T-cell (primary cell): ENCODE results near the gene OAS2. TPM values are rescaled to one million over a fixed set of nuclear protein-coding genes. Genes with fewer than 3 reads are reported as not detected.

Experiments
- ATAC-seq, 4 experiments: fragments of 200-7000 bp in 3 of 4; fragments of 150-1000 bp in 1 of 4; cut with Tn5 transposase; replicated peaks in 1 of 4; 1 replicate in 3 of 4; 2 replicates in 1 of 4; pipeline ENCODE4 v1.10.0; 2021; ENCODE audit warnings: moderate library complexity in 3 of 4, mild to moderate bottlenecking in 2 of 4, moderate number of reproducible peaks in 1 of 4
- CTCF ChIA-PET, 2 donors: fragments of 300-600 bp; sonication (Branson Sonifier 250); formaldehyde crosslinking; loops; one replicate each; lab custom pipeline; 2022; ENCODE audit warnings: antibody characterized with exemption in 2 of 2; lab: Charles Lee
- POLR2A ChIA-PET, 2 donors: fragments of 300-600 bp; sonication (Branson Sonifier 250); formaldehyde crosslinking; loops; one replicate each; lab custom pipeline; 2022; ENCODE audit warnings: antibody characterized with exemption in 2 of 2; lab: Charles Lee
- DNase-seq, 35 experiments: peaks; one replicate each; pipeline versions ENCODE4 v3.0.0 to v3.0.0-alpha.2; 2013 to 2023
- H3K27ac ChIP-seq: one replicate; pipeline ENCODE4 v1.5.1; 2013; ENCODE audit warnings: low read length
- H3K27me3 ChIP-seq, 2 experiments: replicated peaks in 1 of 2; 1 replicate in 1 of 2; 2 replicates in 1 of 2; pipeline versions ENCODE4 v1.6.1 to v1.7.0; 2013; ENCODE audit warnings: low read length in 1 of 2, mixed read lengths in 1 of 2; ENCODE audit not compliant: control insufficient read depth in 2 of 2, insufficient read depth in 2 of 2; ENCODE audit errors: extremely low read depth in 1 of 2
- H3K36me3 ChIP-seq, 2 donors: 1 replicate in 1 of 2; 2 replicates in 1 of 2; pipeline versions ENCODE4 v1.6.1 to v1.7.0; 2013; ENCODE audit warnings: low read length in 1 of 2; ENCODE audit not compliant: control insufficient read depth in 2 of 2, insufficient read depth in 1 of 2; ENCODE audit errors: extremely low read depth in 1 of 2
- H3K4me1 ChIP-seq, 2 experiments: 1 replicate in 1 of 2; 2 replicates in 1 of 2; pipeline versions ENCODE4 v1.6.1 to v1.7.0; 2013; ENCODE audit warnings: low read length in 2 of 2, mixed read lengths in 1 of 2; ENCODE audit not compliant: insufficient read depth in 2 of 2, control insufficient read depth in 1 of 2; ENCODE audit errors: extremely low read depth in 1 of 2
- H3K4me3 ChIP-seq, 2 donors: 1 replicate in 1 of 2; 2 replicates in 1 of 2; pipeline versions ENCODE4 v1.5.1 to v1.7.0; 2013; ENCODE audit warnings: mild to moderate bottlenecking in 2 of 2, low read length in 1 of 2, moderate library complexity in 1 of 2; ENCODE audit not compliant: control insufficient read depth in 1 of 2; ENCODE audit errors: extremely low read depth in 1 of 2
- H3K9me3 ChIP-seq: 2 replicates; pipeline ENCODE4 v1.7.0; 2013
- H3K27ac Mint-ChIP-seq, 2 donors: one replicate each; pipeline ENCODE4 v1.8.0; 2020 to 2021; ENCODE audit warnings: mild to moderate bottlenecking in 2 of 2, mixed read lengths in 2 of 2
- H3K27me3 Mint-ChIP-seq, 2 donors: one replicate each; pipeline ENCODE4 v1.8.0; 2021 to 2022; ENCODE audit warnings: mixed read lengths in 2 of 2
- H3K36me3 Mint-ChIP-seq: one replicate; pipeline ENCODE4 v1.8.0; 2021; ENCODE audit warnings: mixed read lengths
- H3K4me1 Mint-ChIP-seq, 3 donors: one replicate each; pipeline ENCODE4 v1.8.0; 2020 to 2022; ENCODE audit warnings: mixed read lengths in 3 of 3, mild to moderate bottlenecking in 1 of 3
- H3K4me3 Mint-ChIP-seq, 3 donors: one replicate each; pipeline ENCODE4 v1.8.0; 2020 to 2022; ENCODE audit warnings: mild to moderate bottlenecking in 3 of 3, mixed read lengths in 3 of 3, moderate library complexity in 3 of 3
- H3K9me3 Mint-ChIP-seq, 3 donors: one replicate each; pipeline ENCODE4 v1.8.0; 2020 to 2022; ENCODE audit warnings: mixed read lengths in 3 of 3
- WGBS: methylation state at CpG from one replicate; pipeline ENCODE4 v1.1.5; 2013; ENCODE audit warnings: missing lambda C conversion rate; ENCODE audit not compliant: insufficient coverage; 5-methylcytosine and 5-hydroxymethylcytosine counted together
- total RNA-seq, 35 experiments: library from RNA in 6 of 35; stranded (reverse) in 6 of 35; fragments of 120-200 nt in 1 of 35; gene quantifications; one replicate each; pipeline versions ENCODE4 v1.2.1 to v1.2.4 and lab custom pipeline; 2013 to 2026

The OAS2 gene
- total RNA-seq, 5 donors from 2014 or later (not counting 1 experiment from before 2014, with no cell fraction given) = 44.8 to 75.5 (median 56.9) TPM

GRCh38 chr12:112961536-112961935, 16.8 kb upstream of the OAS2 start:
- Mint-ChIP-seq H3K4me1 (peaks cover 12 to 19% (median 13%) of the 10 kb centered on the region in 3 donors), H3K9me3 (peaks cover 0 to 10% (median 0%) of the 10 kb centered on the region in 3 donors), H3K27me3 (no peaks in the 10 kb centered on the region), H3K27ac (peak overlapping the region in 1 of 2 donors; percentile 65), H3K36me3 (peaks cover 93% of the 10 kb centered on the region), H3K4me3 (no peak overlapping the region)
- ATAC-seq = no peak
- Histone ChIP-seq H3K27ac (no peak overlapping the region), H3K4me1 (no peaks in the 10 kb centered on the region), H3K36me3 (peaks cover 0 to 54% of the 10 kb centered on the region in 2 donors), H3K27me3 (no peaks in the 10 kb centered on the region), H3K4me3 (no peak overlapping the region), H3K9me3 (no peaks in the 10 kb centered on the region)
- WGBS = 100% methylated on average over 1 of the region's 4 CpGs
- DNase-seq = no peak
- ChIA-PET POLR2A (no interaction called here), CTCF (interaction anchor here in 1 of 2 donors (0.7 to 2.1 kb wide), 2 partner anchors 32 to 303 kb away, joined by 4 read pairs; no protein-coding TSS in a partner anchor)

GRCh38 chr12:112962561-112962960, 15.8 kb upstream of the OAS2 start:
- POLR2A ChIA-PET = no interaction called here
- no peak overlapping the region for H3K27ac Mint-ChIP-seq

GRCh38 chr12:112963227-112963861, 15.0 kb upstream of the OAS2 start:
- no peak for ATAC-seq
- no peaks in the 10 kb centered on the region for H3K4me1 ChIP-seq
- over 99% methylated on average over 10 of the region's 14 CpGs for WGBS
- Mint-ChIP-seq H3K27me3 (no peaks in the 10 kb centered on the region), H3K27ac (no peak overlapping the region), H3K4me3 (no peak overlapping the region), H3K36me3 (peaks cover 89% of the 10 kb centered on the region), H3K4me1 (peaks cover 9 to 15% (median 10%) of the 10 kb centered on the region in 3 donors), H3K9me3 (peaks cover 0 to 5% (median 0%) of the 10 kb centered on the region in 3 donors)
- CTCF ChIA-PET = no interaction called here
- H3K4me3 ChIP-seq = no peak overlapping the region
- H3K27me3 ChIP-seq = no peaks in the 10 kb centered on the region
- peaks cover 0 to 71% of the 10 kb centered on the region in 2 donors for H3K36me3 ChIP-seq
- no peaks in the 10 kb centered on the region for H3K9me3 ChIP-seq
- POLR2A ChIA-PET = no interaction called here
- no peak for DNase-seq
- H3K27ac ChIP-seq = no peak overlapping the region

More at GRCh38 chr12:112962561-112962960, 15.8 kb upstream of the OAS2 start:
- H3K9me3 ChIP-seq = no peaks in the 10 kb centered on the region
- no peak for ATAC-seq
- 95% methylated on average over 5 of the region's 7 CpGs for WGBS
- no peaks in the 10 kb centered on the region for H3K4me1 ChIP-seq
- no peak overlapping the region for H3K4me3 Mint-ChIP-seq
- CTCF ChIA-PET = interaction anchor here in 1 of 2 donors (0.5 kb wide), 1 partner anchor 29 kb away, joined by 4 read pairs; no protein-coding TSS in a partner anchor
- peaks cover 0 to 10% (median 0%) of the 10 kb centered on the region in 3 donors for H3K9me3 Mint-ChIP-seq
- H3K27ac ChIP-seq = no peak overlapping the region
- H3K36me3 ChIP-seq = peaks cover 0 to 65% of the 10 kb centered on the region in 2 donors
- H3K27me3 Mint-ChIP-seq = no peaks in the 10 kb centered on the region
- no peaks in the 10 kb centered on the region for H3K27me3 ChIP-seq
- H3K4me1 Mint-ChIP-seq = peaks cover 9 to 15% (median 10%) of the 10 kb centered on the region in 3 donors
- H3K36me3 Mint-ChIP-seq = peaks cover 90% of the 10 kb centered on the region
- no peak overlapping the region for H3K4me3 ChIP-seq
- DNase-seq = no peak

- Mint-ChIP-seq H3K27ac (no peak overlapping the region), H3K4me3 (no peak overlapping the region), H3K4me1 (peaks cover 9 to 15% (median 10%) of the 10 kb centered on the region in 3 donors), H3K27me3 (no peaks in the 10 kb centered on the region), H3K9me3 (peaks cover 0 to 5% (median 0%) of the 10 kb centered on the region in 3 donors), H3K36me3 (peaks cover 83% of the 10 kb centered on the region)
- ChIA-PET POLR2A (interaction anchor here in 1 of 2 donors (0.5 kb wide), 1 partner anchor 53 kb away, joined by 4 read pairs; no protein-coding TSS in a partner anchor), CTCF (no interaction called here)
- Histone ChIP-seq H3K4me3 (no peak overlapping the region), H3K36me3 (peaks cover 0 to 78% of the 10 kb centered on the region in 2 donors), H3K27me3 (no peaks in the 10 kb centered on the region), H3K9me3 (no peaks in the 10 kb centered on the region), H3K27ac (no peak overlapping the region), H3K4me1 (no peaks in the 10 kb centered on the region)
- ATAC-seq (no peak), DNase-seq (no peak)
- WGBS = 96% methylated on average over 4 of the region's 6 CpGs
Observed at GRCh38 chr12:112964067-112964670, 14.2 kb upstream of the OAS2 start.

GRCh38 chr12:112964915-112965314, 13.4 kb upstream of the OAS2 start:
- no peak overlapping the region for H3K4me3 ChIP-seq
- no peaks in the 10 kb centered on the region for H3K27me3 ChIP-seq
- no peaks in the 10 kb centered on the region for H3K4me1 ChIP-seq
- ATAC-seq = no peak
- no peak overlapping the region for H3K27ac Mint-ChIP-seq
- no peaks in the 10 kb centered on the region for H3K27me3 Mint-ChIP-seq
- ChIA-PET CTCF (no interaction called here), POLR2A (interaction anchor here in 1 of 2 donors (0.5 kb wide), 1 partner anchor 53 kb away, joined by 4 read pairs; no protein-coding TSS in a partner anchor)
- H3K4me1 Mint-ChIP-seq = peaks cover 1 to 7% (median 4%) of the 10 kb centered on the region in 3 donors
- H3K36me3 ChIP-seq = peaks cover 0 to 85% of the 10 kb centered on the region in 2 donors
- WGBS = 90% methylated on average over 4 of the region's 4 CpGs
- no peak overlapping the region for H3K27ac ChIP-seq
- no peak overlapping the region for H3K4me3 Mint-ChIP-seq
- no peaks in the 10 kb centered on the region for H3K9me3 Mint-ChIP-seq
- H3K9me3 ChIP-seq = no peaks in the 10 kb centered on the region
- no peak for DNase-seq
- H3K36me3 Mint-ChIP-seq = peaks cover 83% of the 10 kb centered on the region

GRCh38 chr12:112965643-112966042, 12.7 kb upstream of the OAS2 start:
- H3K9me3 Mint-ChIP-seq = no peaks in the 10 kb centered on the region
- WGBS = 96% methylated on average over 15 of the region's 15 CpGs
- H3K4me3 ChIP-seq = no peak overlapping the region
- H3K27me3 Mint-ChIP-seq = no peaks in the 10 kb centered on the region
- no peaks in the 10 kb centered on the region for H3K4me1 ChIP-seq
- H3K4me1 Mint-ChIP-seq = peaks cover 0 to 6% (median 2%) of the 10 kb centered on the region in 3 donors
- ATAC-seq (no peak), DNase-seq (no peak)
- no peaks in the 10 kb centered on the region for H3K27me3 ChIP-seq
- peaks cover 83% of the 10 kb centered on the region for H3K36me3 Mint-ChIP-seq
- no peak overlapping the region for H3K4me3 Mint-ChIP-seq
- ChIA-PET POLR2A (no interaction called here), CTCF (no interaction called here)
- H3K27ac ChIP-seq = no peak overlapping the region
- no peak overlapping the region for H3K27ac Mint-ChIP-seq
- H3K36me3 ChIP-seq = peaks cover 0 to 87% of the 10 kb centered on the region in 2 donors
- H3K9me3 ChIP-seq = no peaks in the 10 kb centered on the region
